OCI-LY7 (cell line): ENCODE measurements around the gene MYCT1. TPM values are rescaled to one million over a fixed set of nuclear protein-coding genes. Genes with fewer than 3 reads are reported as not detected.

Experiments
- BruUV-seq: library from RNA; stranded (reverse); fragments of 400-500 nt; replicated peaks from 2 replicates; lab custom pipeline; 2021; lab: Mats Ljungman, UMichigan
- CTCF ChIA-PET: fragments of 300-600 bp; sonication (Branson Sonifier 250); formaldehyde crosslinking; loops from one replicate; lab custom pipeline; 2022; ENCODE audit warnings: antibody characterized with exemption; ENCODE audit not compliant: unreplicated experiment; lab: Charles Lee
- POLR2A ChIA-PET: fragments of 300-600 bp; sonication (Branson Sonifier 250); formaldehyde crosslinking; loops from one replicate; lab custom pipeline; 2022; ENCODE audit warnings: antibody characterized with exemption; lab: Charles Lee
- DNase-seq: peaks from one replicate; pipeline ENCODE4 v3.0.0-alpha.2; 2015; ENCODE audit warnings: low spot score
- H2AFZ ChIP-seq: fragments of 200-600 bp; sonication (generic), shearing (Covaris generic); 2 replicates; pipeline ENCODE4 v1.6.1; 2014; ENCODE audit warnings: mild to moderate bottlenecking, antibody characterized with exemption, low read length, moderate library complexity
- H3K27ac ChIP-seq: fragments of 200-600 bp; sonication (generic); 2 replicates; pipeline ENCODE4 v1.5.1; 2014; ENCODE audit warnings: mixed run types, low read depth, mild to moderate bottlenecking, moderate library complexity, low read length, inconsistent platforms; ENCODE audit not compliant: poor library complexity, severe bottlenecking
- H3K36me3 ChIP-seq: fragments of 200-600 bp; sonication (generic); 2 replicates; pipeline ENCODE4 v1.6.1; 2014; ENCODE audit warnings: mild to moderate bottlenecking, antibody characterized with exemption, low read length, moderate library complexity, mixed read lengths; ENCODE audit not compliant: insufficient read depth
- H3K4me1 ChIP-seq: fragments of 200-600 bp; sonication (generic); 2 replicates; pipeline ENCODE4 v1.5.1; 2014; ENCODE audit warnings: mild to moderate bottlenecking, low read length; ENCODE audit not compliant: insufficient read depth, poor library complexity, severe bottlenecking
- H3K4me2 ChIP-seq: fragments of 200-600 bp; sonication (generic); 2 replicates; pipeline ENCODE4 v1.6.1; 2014; ENCODE audit warnings: mild to moderate bottlenecking, low read length
- H3K4me3 ChIP-seq: fragments of 200-600 bp; sonication (generic); 2 replicates; pipeline ENCODE4 v1.5.1; 2014; ENCODE audit warnings: mild to moderate bottlenecking, low read depth, low read length; ENCODE audit not compliant: poor library complexity, severe bottlenecking
- H3K79me2 ChIP-seq: fragments of 200-600 bp; sonication (generic); 2 replicates; pipeline ENCODE4 v1.6.1; 2016; ENCODE audit warnings: low read depth, mild to moderate bottlenecking, low read length, moderate library complexity, mixed read lengths; ENCODE audit not compliant: insufficient read depth
- H3K9me2 ChIP-seq: fragments of 200-600 bp; sonication (generic); 2 replicates; pipeline ENCODE4 v1.6.1; 2016; ENCODE audit warnings: mild to moderate bottlenecking, low read length, mixed read lengths; ENCODE audit not compliant: insufficient read depth
- H3K9me3 ChIP-seq: fragments of 200-600 bp; sonication (generic); 2 replicates; pipeline ENCODE4 v1.6.1; 2014; ENCODE audit warnings: mild to moderate bottlenecking, mixed run types, low read length, mixed read lengths
- H4K20me1 ChIP-seq: fragments of 200-600 bp; sonication (generic); 2 replicates; pipeline ENCODE4 v1.6.1; 2014; ENCODE audit warnings: mild to moderate bottlenecking, antibody characterized with exemption, low read length, moderate library complexity, mixed read lengths; ENCODE audit not compliant: insufficient read depth
- CTCF ChIP-seq: fragments of 200-600 bp; sonication (generic); conservative IDR thresholded peaks from 2 replicates; pipeline ENCODE4 v1.5.1; 2014; ENCODE audit warnings: mild to moderate bottlenecking, antibody characterized with exemption, low read length, moderate library complexity, mixed read lengths
- EZH2phosphoT487 ChIP-seq: fragments of 200-600 bp; sonication (generic); IDR thresholded peaks from 2 replicates; pipeline ENCODE4 v1.6.1; 2018; ENCODE audit warnings: low read depth, borderline replicate concordance, mild to moderate bottlenecking, mixed run types, antibody characterized with exemption, low read length, moderate library complexity, mixed read lengths
- intact Hi-C: fragments of 100-400 bp; cut with micrococcal nuclease; formaldehyde crosslinking; loops from one replicate; pipeline ENCODE4 v1.10.0; 2022; ENCODE audit not compliant: unreplicated experiment
- total RNA-seq, 2 experiments: library from RNA; depleted of rRNA in 1 of 2; stranded (reverse); fragments of >200 nt in 1 of 2; shearing (Covaris generic) in 1 of 2; gene quantifications; 2 replicates each; pipeline ENCODE4 v1.2.3, GENCODE V29; 2014 to 2022

MYCT1 gene
- total RNA-seq, 2 experiments from 2014 or later: 0.47 to 3.5 TPM

GRCh38 chr6:152745509-152746171 lies 47.9 kb downstream of the MYCT1 start:
- Histone ChIP-seq H3K4me2 (no peak overlapping the region), H3K9me3 (no peaks in the 10 kb centered on the region), H3K4me1 (no peaks in the 10 kb centered on the region), H3K27ac (no peak overlapping the region), H3K9me2 (no peaks in the 10 kb centered on the region), H3K4me3 (no peak overlapping the region), H3K36me3 (no peaks in the 10 kb centered on the region), H3K79me2 (no peaks in the 10 kb centered on the region), H2AFZ (no peak overlapping the region), H4K20me1 (no peaks in the 10 kb centered on the region)
- no peak for DNase-seq
- TF ChIP-seq CTCF: no peak
- TF ChIP-seq EZH2phosphoT487: no peak
- intact Hi-C loops: loop anchor here (5.0 kb wide), 1 partner anchor 202 kb away; no protein-coding TSS in a partner anchor
- BruUV-seq: no TSS peak
- ChIA-PET POLR2A (no interaction called here), CTCF (no interaction called here)

DNA sequence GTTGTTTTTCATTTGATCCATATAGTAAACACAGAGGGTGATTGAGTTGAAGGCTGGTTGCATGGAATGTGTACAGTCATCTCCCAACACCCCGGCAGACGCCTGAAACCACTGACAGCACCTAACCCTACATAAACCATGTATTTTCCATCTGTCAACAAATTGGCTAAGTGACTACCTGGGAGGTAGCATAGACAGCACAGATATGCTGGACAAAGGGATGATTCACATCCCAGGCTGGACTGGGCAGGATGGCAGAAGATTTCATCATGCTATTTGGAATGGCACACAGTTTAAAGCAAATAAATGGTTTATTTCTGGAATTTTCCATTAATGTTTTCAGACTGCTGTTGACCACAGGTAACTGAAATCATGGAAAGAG lies 48.5 kb downstream of the MYCT1 start:
- ChIA-PET CTCF (no interaction called here), POLR2A (no interaction called here)
- Histone ChIP-seq H3K9me2 (no peaks in the 10 kb centered on the region), H3K79me2 (no peaks in the 10 kb centered on the region), H3K9me3 (no peaks in the 10 kb centered on the region), H3K36me3 (no peaks in the 10 kb centered on the region), H3K4me3 (no peak overlapping the region), H2AFZ (no peak overlapping the region), H3K4me1 (no peaks in the 10 kb centered on the region), H3K4me2 (no peak overlapping the region), H4K20me1 (no peaks in the 10 kb centered on the region), H3K27ac (no peak overlapping the region)
- intact Hi-C loops: loop anchor here (5.0 kb wide), 1 partner anchor 201 kb away; no protein-coding TSS in a partner anchor
- DNase-seq: no peak
- BruUV-seq: no TSS peak
- no peak for TF ChIP-seq CTCF
- TF ChIP-seq EZH2phosphoT487: no peak

- Histone ChIP-seq H3K9me2 (no peaks in the 10 kb centered on the region), H4K20me1 (no peaks in the 10 kb centered on the region), H3K79me2 (no peaks in the 10 kb centered on the region), H3K4me3 (no peak overlapping the region), H3K36me3 (no peaks in the 10 kb centered on the region), H3K4me1 (no peaks in the 10 kb centered on the region), H3K9me3 (no peaks in the 10 kb centered on the region), H3K27ac (no peak overlapping the region), H2AFZ (no peak overlapping the region), H3K4me2 (no peak overlapping the region)
- TF ChIP-seq EZH2phosphoT487: no peak
- peak; percentile 68 for TF ChIP-seq CTCF
- ChIA-PET CTCF (no interaction called here), POLR2A (interaction anchor here (0.7 to 1.5 kb wide), 4 partner anchors 12 to 50 kb away, joined by 3 to 4 read pairs (median 3); no protein-coding TSS in a partner anchor)
- DNase-seq: peak; percentile 14
- intact Hi-C loops: loop anchor here (5.0 kb wide), 1 partner anchor 198 kb away; no protein-coding TSS in a partner anchor
- no TSS peak for BruUV-seq
Observed at GRCh38 chr6:152748843-152749242, 51.1 kb downstream of the MYCT1 start.
